WERI-Rb-1 (cell line): ENCODE measurements around the gene TWNK.

Experiments used
- DNase-seq: peaks from one replicate; pipeline ENCODE4 v3.0.0-alpha.2; 2020
- H3K27ac ChIP-seq: fragments of 250-450 bp; sonication (Bioruptor Pico); 2 replicates; pipeline ENCODE4 v1.5.1; 2020; ENCODE audit warnings: mild to moderate bottlenecking, moderate library complexity
- H3K27me3 ChIP-seq: fragments of 250-450 bp; sonication (Bioruptor Pico); 2 replicates; pipeline ENCODE4 v1.5.1; 2021; ENCODE audit warnings: mild to moderate bottlenecking, low read depth, moderate library complexity; ENCODE audit not compliant: insufficient read depth, severe bottlenecking
- H3K36me3 ChIP-seq: fragments of 250-450 bp; sonication (Bioruptor Pico); 2 replicates; pipeline ENCODE4 v1.5.1; 2020; ENCODE audit warnings: mild to moderate bottlenecking, moderate library complexity
- H3K4me3 ChIP-seq: 2 replicates; pipeline ENCODE4 v1.5.1; 2011; ENCODE audit warnings: low read depth, mild to moderate bottlenecking, control low read depth, low read length
- H3K9me3 ChIP-seq: fragments of 250-450 bp; sonication (Bioruptor Pico); 2 replicates; pipeline ENCODE4 v1.5.1; 2021; ENCODE audit warnings: mild to moderate bottlenecking, moderate library complexity; ENCODE audit not compliant: severe bottlenecking
- TF ChIP-seq, protein P1 (sequence below): IDR thresholded peaks from 2 replicates; pipeline ENCODE4 v1.5.1; 2011; ENCODE audit warnings: low read depth, mild to moderate bottlenecking, control low read depth, inconsistent platforms, low read length

Gene TWNK

DNA sequence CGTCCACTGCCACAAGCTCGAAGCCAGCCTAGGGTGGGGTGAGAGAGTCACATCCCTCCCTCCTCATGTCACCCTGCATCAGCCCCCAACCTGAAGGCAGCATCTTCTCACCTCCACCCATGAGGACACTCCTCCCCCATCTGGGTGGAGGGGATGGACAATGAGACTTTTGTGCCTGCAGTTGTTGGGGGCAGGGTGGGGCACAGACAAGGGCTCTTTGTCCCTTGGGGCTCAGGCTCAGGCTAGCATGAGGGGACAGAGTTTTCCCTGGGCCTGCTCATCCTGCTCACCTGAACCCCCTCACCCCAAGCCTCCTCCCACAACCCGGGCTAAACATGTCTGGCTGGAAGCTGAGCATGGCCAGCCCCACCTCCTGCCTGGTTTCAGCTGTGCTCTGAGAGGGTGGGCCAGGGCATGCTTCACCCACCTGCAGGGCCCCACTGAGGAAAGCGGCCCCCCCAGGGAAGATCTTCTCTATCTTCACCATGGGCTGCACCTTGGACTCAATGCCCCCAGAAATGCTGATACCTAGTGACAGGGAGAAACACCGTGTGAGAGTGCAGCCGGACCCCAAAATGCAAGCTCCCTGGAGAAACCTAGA lies 21.6 kb downstream of the TWNK start:
- H3K27ac ChIP-seq, result peak overlapping the region; percentile 63
- DNase-seq, result no peak
- H3K4me3 ChIP-seq, result no peak overlapping the region
- H3K27me3 ChIP-seq, result no peaks in the 10 kb centered on the region
- no peaks in the 10 kb centered on the region for H3K9me3 ChIP-seq
- H3K36me3 ChIP-seq, result peaks cover 36% of the 10 kb centered on the region
- TF ChIP-seq, protein P1, sequence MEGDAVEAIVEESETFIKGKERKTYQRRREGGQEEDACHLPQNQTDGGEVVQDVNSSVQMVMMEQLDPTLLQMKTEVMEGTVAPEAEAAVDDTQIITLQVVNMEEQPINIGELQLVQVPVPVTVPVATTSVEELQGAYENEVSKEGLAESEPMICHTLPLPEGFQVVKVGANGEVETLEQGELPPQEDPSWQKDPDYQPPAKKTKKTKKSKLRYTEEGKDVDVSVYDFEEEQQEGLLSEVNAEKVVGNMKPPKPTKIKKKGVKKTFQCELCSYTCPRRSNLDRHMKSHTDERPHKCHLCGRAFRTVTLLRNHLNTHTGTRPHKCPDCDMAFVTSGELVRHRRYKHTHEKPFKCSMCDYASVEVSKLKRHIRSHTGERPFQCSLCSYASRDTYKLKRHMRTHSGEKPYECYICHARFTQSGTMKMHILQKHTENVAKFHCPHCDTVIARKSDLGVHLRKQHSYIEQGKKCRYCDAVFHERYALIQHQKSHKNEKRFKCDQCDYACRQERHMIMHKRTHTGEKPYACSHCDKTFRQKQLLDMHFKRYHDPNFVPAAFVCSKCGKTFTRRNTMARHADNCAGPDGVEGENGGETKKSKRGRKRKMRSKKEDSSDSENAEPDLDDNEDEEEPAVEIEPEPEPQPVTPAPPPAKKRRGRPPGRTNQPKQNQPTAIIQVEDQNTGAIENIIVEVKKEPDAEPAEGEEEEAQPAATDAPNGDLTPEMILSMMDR, result no peak

DNA sequence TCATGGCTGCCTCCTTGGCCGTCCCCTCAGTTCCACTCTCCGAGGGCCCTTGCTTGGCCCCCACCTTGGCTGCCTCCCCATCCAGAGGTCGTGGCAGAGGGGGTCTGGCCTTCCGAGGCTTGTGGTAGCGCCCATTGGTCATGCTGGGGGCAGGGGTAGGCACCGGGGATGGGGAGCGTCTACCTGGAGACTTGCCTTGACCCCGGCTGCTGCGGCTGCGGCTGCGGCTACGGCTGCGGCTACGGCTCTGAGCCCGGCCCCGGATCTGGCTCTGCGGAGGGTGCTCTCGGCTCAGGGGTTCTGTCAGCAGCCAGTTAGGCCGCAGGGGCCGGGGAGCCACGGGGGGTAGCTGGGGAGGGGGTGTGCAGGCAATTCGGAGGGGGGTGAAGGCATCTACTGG lies 23.0 kb downstream of the TWNK start:
- TF ChIP-seq, protein P1, result no peak
- peak overlapping the region; percentile 66 for H3K27ac ChIP-seq
- no peak overlapping the region for H3K4me3 ChIP-seq
- no peaks in the 10 kb centered on the region for H3K27me3 ChIP-seq
- H3K9me3 ChIP-seq, result no peaks in the 10 kb centered on the region
- DNase-seq, result no peak
- peaks cover 22% of the 10 kb centered on the region for H3K36me3 ChIP-seq

DNA sequence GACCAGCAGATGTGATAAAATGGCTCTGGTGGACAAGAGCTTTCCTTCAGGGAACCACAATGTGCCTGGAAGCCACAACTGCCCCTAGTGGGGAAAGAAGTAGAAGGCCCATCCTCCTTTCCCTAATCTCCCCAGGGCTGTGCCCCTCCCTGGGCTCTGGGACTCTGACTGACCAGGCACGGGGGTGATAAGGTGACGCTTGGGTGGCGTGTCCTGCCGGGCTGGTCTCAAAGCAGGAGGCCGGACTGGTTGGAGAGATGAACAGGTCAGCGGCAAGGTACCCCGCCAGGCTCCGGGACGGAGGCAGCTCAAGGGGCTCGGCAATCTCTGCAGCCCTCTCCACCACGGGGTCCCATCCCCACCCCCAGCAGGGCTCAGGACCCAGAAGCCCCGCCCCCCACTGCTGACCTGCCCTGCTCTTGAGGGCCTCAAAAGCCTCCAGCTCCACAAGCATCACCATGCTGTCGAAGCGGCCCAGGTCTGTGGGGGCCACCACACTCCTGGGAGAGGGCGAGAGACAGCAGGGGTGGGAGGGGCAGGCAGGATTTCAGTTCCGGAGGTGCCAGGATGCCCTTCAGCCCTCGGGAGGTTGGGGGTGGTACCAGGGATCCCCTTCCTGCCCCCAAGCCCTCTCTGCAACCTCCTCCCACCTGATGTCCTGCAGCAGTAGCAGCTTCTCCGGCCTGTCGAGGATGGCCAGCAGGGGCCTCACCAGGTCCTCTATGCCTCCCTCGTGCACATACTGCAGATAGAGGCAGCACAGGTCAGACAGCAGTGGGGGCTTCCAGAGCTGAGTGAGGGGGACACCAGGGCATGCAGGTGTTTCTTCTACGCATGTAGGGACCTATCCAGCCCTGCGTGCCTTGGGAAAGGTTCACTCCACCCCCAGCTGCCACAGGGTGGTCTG lies 24.4 kb downstream of the TWNK start:
- peaks cover 8% of the 10 kb centered on the region for H3K36me3 ChIP-seq
- TF ChIP-seq, protein P1, result peak; percentile 83
- H3K27me3 ChIP-seq, result no peaks in the 10 kb centered on the region
- no peaks in the 10 kb centered on the region for H3K9me3 ChIP-seq
- H3K4me3 ChIP-seq, result peak overlapping the region; percentile 9
- DNase-seq, result peak; percentile 88
- H3K27ac ChIP-seq, result peak overlapping the region; percentile 66

- TF ChIP-seq, protein P1, result peak; percentile 89
- H3K9me3 ChIP-seq, result no peaks in the 10 kb centered on the region
- no peak overlapping the region for H3K4me3 ChIP-seq
- peak; percentile 93 for DNase-seq
- no peaks in the 10 kb centered on the region for H3K27me3 ChIP-seq
- peak overlapping the region; percentile 66 for H3K27ac ChIP-seq
- no peaks in the 10 kb centered on the region; the same call in 1 of the 2 replicates for H3K36me3 ChIP-seq
Observed at GRCh38 chr10:101012525-101013364, 25.4 kb downstream of the TWNK start.

DNA sequence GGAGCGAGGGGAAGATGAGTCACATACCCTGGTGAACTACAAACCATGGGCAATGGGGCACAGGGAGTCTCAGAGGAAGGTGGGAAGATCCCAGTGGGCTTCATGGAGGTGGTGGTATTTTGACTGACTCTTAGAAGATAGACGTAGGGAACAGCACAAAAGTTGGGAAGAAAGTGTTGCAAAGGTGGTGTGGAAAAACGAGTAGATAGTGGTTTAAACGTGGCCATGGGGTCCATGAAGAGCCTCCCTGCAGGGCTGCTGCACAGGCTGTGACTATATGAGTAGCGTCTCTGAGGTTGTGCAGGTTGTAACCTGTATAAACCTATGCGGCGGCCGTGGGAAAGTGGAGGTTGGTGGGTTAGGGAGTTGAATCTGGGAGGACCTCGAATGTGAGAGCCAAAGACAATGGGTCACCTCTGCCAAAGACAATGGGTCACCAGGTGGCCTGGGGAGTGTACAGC lies 26.1 kb downstream of the TWNK start:
- no peaks in the 10 kb centered on the region for H3K9me3 ChIP-seq
- DNase-seq, result no peak
- H3K27ac ChIP-seq, result no peak overlapping the region
- no peaks in the 10 kb centered on the region for H3K27me3 ChIP-seq
- TF ChIP-seq, protein P1, result no peak
- no peak overlapping the region for H3K4me3 ChIP-seq
- H3K36me3 ChIP-seq, result no peaks in the 10 kb centered on the region
